GM12878 (cell line): Measurements from ENCODE around the gene IGSF6. TPM values are rescaled to one million over a fixed set of nuclear protein-coding genes. Genes with fewer than 3 reads are reported as not detected.

Experiments
- ATAC-seq: fragments of 200-7000 bp; cut with Tn5 transposase; 3 replicates; pipeline ENCODE4 v1.9.1; 2020; ENCODE audit warnings: mild to moderate bottlenecking, moderate library complexity
- BruUV-seq: library from RNA; stranded (reverse); fragments of 400-500 nt; replicated peaks from 2 replicates; lab custom pipeline; 2021; lab: Mats Ljungman, UMichigan
- CTCF ChIA-PET: fragments of 300-600 bp; sonication (Branson Sonifier 250); formaldehyde crosslinking; extraction: SDS; loops from one replicate; lab custom pipeline; 2021; ENCODE audit warnings: inconsistent platforms; lab: Yijun Ruan, JAX
- POLR2A ChIA-PET: fragments of 350-600 bp; formaldehyde crosslinking; extraction: SDS; loops from one replicate; lab custom pipeline; 2021; ENCODE audit warnings: inconsistent platforms; lab: Charles Lee
- RAD21 ChIA-PET: fragments of 300-600 bp; sonication (Branson Sonifier 250); formaldehyde crosslinking; loops from one replicate; lab custom pipeline; 2023; ENCODE audit warnings: antibody characterized with exemption; ENCODE audit not compliant: unreplicated experiment; lab: Charles Lee
- SMC1A ChIA-PET: fragments of 300-600 bp; sonication (Branson Sonifier 250); formaldehyde crosslinking; loops from one replicate; lab custom pipeline; 2023; ENCODE audit not compliant: unreplicated experiment, uncharacterized antibody; lab: Charles Lee
- DNase-seq: peaks from one replicate; pipeline ENCODE4 v3.0.0-alpha.2; 2011; ENCODE audit warnings: low read depth, low spot score
- FAIRE-seq: peaks from 3 replicates; lab custom pipeline; 2011; peaks lifted over from hg19 to GRCh38; lab: Jason Lieb, UNC
- H2AFZ ChIP-seq: 2 replicates; pipeline ENCODE4 v1.6.0; 2011; ENCODE audit warnings: low read depth, low read length, control low read depth; ENCODE audit not compliant: control insufficient read depth
- H3K27ac ChIP-seq: 2 replicates; pipeline ENCODE4 v1.5.1; 2011; ENCODE audit warnings: control low read depth; ENCODE audit not compliant: control insufficient read depth, insufficient read depth
- H3K27me3 ChIP-seq, 2 experiments: replicated peaks in 1 of 2; 2 replicates each; pipeline versions ENCODE4 v1.6.0 to v1.6.1; 2011; ENCODE audit warnings: low read length in 1 of 2; ENCODE audit not compliant: control insufficient read depth in 2 of 2, insufficient read depth in 2 of 2
- H3K36me3 ChIP-seq, 2 experiments: 2 replicates each; pipeline ENCODE4 v1.5.1; 2011; ENCODE audit warnings: low read length in 1 of 2; ENCODE audit not compliant: control insufficient read depth in 2 of 2, insufficient read depth in 2 of 2
- H3K4me1 ChIP-seq: 2 replicates; pipeline ENCODE4 v1.6.1; 2011; ENCODE audit warnings: mild to moderate bottlenecking, low read length, moderate library complexity, mixed read lengths; ENCODE audit not compliant: control insufficient read depth, insufficient read depth
- H3K4me2 ChIP-seq: 2 replicates; pipeline ENCODE4 v1.6.0; 2011; ENCODE audit warnings: control low read depth; ENCODE audit not compliant: control insufficient read depth, insufficient read depth
- H3K4me3 ChIP-seq: fragments of 200-600 bp; sonication (generic); 2 replicates; pipeline ENCODE4 v1.5.1; 2016
- H3K79me2 ChIP-seq: 2 replicates; pipeline ENCODE4 v1.6.0; 2011; ENCODE audit warnings: low read length; ENCODE audit not compliant: control insufficient read depth, insufficient read depth
- H3K9ac ChIP-seq: 2 replicates; pipeline ENCODE4 v1.8.0; 2011; ENCODE audit warnings: low read length, control low read depth, mixed read lengths; ENCODE audit not compliant: control insufficient read depth, insufficient read depth
- H3K9me3 ChIP-seq: replicated peaks from 3 replicates; pipeline ENCODE4 v1.5.1; 2011; ENCODE audit warnings: mild to moderate bottlenecking, low read length; ENCODE audit not compliant: control insufficient read depth, insufficient read depth
- H4K20me1 ChIP-seq: 2 replicates; pipeline ENCODE4 v1.6.0; 2011; ENCODE audit not compliant: control insufficient read depth, insufficient read depth
- BHLHE40 ChIP-seq, 2 experiments: fragments of 450-650 bp in 1 of 2; IDR thresholded peaks; 2 replicates each; pipeline ENCODE4 v1.6.1; 2011 to 2017; ENCODE audit warnings: low read depth in 2 of 2, borderline replicate concordance in 1 of 2, improper control_type of control experiment in 1 of 2, low read length in 1 of 2, mild to moderate bottlenecking in 1 of 2
- CBX3 ChIP-seq: fragments of 200-600 bp; sonication (generic); IDR thresholded peaks from 2 replicates; pipeline ENCODE4 v1.6.1; 2016; ENCODE audit warnings: low read depth, borderline replicate concordance
- DPF2 ChIP-seq: fragments of 450-650 bp; IDR thresholded peaks from 2 replicates; pipeline ENCODE4 v1.6.1; 2017; ENCODE audit warnings: mild to moderate bottlenecking
- EGR1 ChIP-seq, 2 experiments: IDR thresholded peaks; 1 replicate in 1 of 2; 2 replicates in 1 of 2; pipeline ENCODE4 v1.6.1; 2011 to 2012; ENCODE audit warnings: low read depth in 2 of 2, low read length in 2 of 2, borderline replicate concordance in 1 of 2, mild to moderate bottlenecking in 1 of 2, moderate library complexity in 1 of 2
- FOXM1 ChIP-seq: IDR thresholded peaks from 2 replicates; pipeline ENCODE4 v1.6.1; 2012; ENCODE audit warnings: low read depth, mild to moderate bottlenecking, inconsistent platforms, low read length, moderate library complexity
- HDAC6 ChIP-seq: fragments of 200-600 bp; sonication (generic); IDR thresholded peaks from one replicate; pipeline ENCODE4 v1.8.0; 2017; ENCODE audit warnings: antibody characterized with exemption; ENCODE audit not compliant: unreplicated experiment
- JUND ChIP-seq: IDR thresholded peaks from 2 replicates; pipeline ENCODE4 v1.6.1; 2012; ENCODE audit warnings: low read depth, mild to moderate bottlenecking, low read length, improper control_type of control experiment, moderate library complexity
- MXI1 ChIP-seq: fragments of 150-350 bp; IDR thresholded peaks from 2 replicates; pipeline ENCODE4 v1.6.1; 2011; ENCODE audit warnings: low read depth, mild to moderate bottlenecking, inconsistent platforms, low read length, improper control_type of control experiment
- NFXL1 ChIP-seq: fragments of 450-650 bp; IDR thresholded peaks from 2 replicates; pipeline ENCODE4 v1.6.1; 2017; ENCODE audit warnings: antibody characterized with exemption, mild to moderate bottlenecking, borderline replicate concordance
- YY1 ChIP-seq: IDR thresholded peaks from 2 replicates; pipeline ENCODE4 v1.6.1; 2011; ENCODE audit warnings: low read depth, mild to moderate bottlenecking, low read length
- ZNF207 ChIP-seq: fragments of 450-650 bp; IDR thresholded peaks from 2 replicates; pipeline ENCODE4 v1.6.1; 2014; ENCODE audit warnings: antibody characterized with exemption, mild to moderate bottlenecking, borderline replicate concordance
- WGBS: methylation state at CpG from one replicate; pipeline ENCODE4 v1.1.6; 2016; ENCODE audit warnings: low lambda C conversion rate; ENCODE audit not compliant: insufficient replicate concordance, insufficient coverage; ENCODE audit errors: missing lambda C conversion rate; 5-methylcytosine and 5-hydroxymethylcytosine counted together
- in situ Hi-C: fragments of 300-500 bp; cut with MboI; formaldehyde crosslinking; loops from 9 replicates; pipeline ENCODE4 v1.14.3; 2018; ENCODE audit warnings: mixed read lengths
- intact Hi-C: fragments of 100-400 bp; cut with micrococcal nuclease; formaldehyde crosslinking; loops from one replicate; pipeline ENCODE4 v1.14.2; 2022; ENCODE audit not compliant: unreplicated experiment
- polyA plus RNA-seq, 11 experiments: library from polyadenylated mRNA; depleted of rRNA in 4 of 11; unstranded in 6 of 11; stranded (reverse) in 5 of 11; fragments of >200 nt; fragmentation: Nextera tagmentation in 4 of 11; fragmentation: Illumina TruSeq in 1 of 11; extraction: Ambion mirVana in 4 of 11; extraction: Trizol in 1 of 11; gene quantifications; 1 replicate in 1 of 11; 2 replicates in 10 of 11; pipeline versions ENCODE4 v1.2.1 to v1.2.3, GENCODE V29; 2011 to 2016; ENCODE audit warnings: inconsistent platforms in 2 of 11, missing spikeins in 2 of 11, low read depth in 1 of 11
- total RNA-seq, 4 experiments: library from RNA; depleted of rRNA in 3 of 4; stranded (reverse); fragments of >200 nt in 3 of 4; fragmentation: Illumina TruSeq in 1 of 4; extraction: Trizol in 1 of 4; gene quantifications; 2 replicates each; pipeline versions ENCODE4 v1.2.1 to v1.2.3, GENCODE V29; 2013 to 2021

IGSF6 gene
- total and polyA plus RNA-seq, 10 of the 15 experiments (the other 5 are each of a cell fraction or from before 2014, with no cell fraction given): 0.32 to 1.2 (median 0.72) TPM

GRCh38 chr16:21625026-21625425 is 27.4 kb downstream of the IGSF6 start:
- BruUV-seq: no TSS peak
- no peak for FAIRE-seq
- H3K79me2 ChIP-seq: no peaks in the 10 kb centered on the region

DNA sequence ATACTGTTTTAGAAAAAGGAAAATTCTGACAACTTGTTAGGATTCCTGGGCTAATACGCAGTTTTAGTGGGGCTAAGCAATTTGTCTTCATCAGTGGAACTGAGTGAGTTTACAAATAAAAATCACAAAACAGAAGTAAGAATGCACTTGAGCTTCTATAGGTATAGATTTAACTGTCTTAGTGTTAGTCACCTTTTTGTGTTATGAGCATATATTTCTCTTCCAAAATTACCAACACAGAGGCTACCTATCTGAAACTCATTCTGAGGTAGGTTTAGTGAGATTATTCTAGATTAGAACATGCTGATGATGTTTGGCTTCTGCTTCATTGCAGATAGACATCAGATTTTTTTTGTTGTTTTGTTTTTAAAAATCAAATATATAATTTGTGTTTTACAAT is 29.9 kb downstream of the IGSF6 start:
- CTCF ChIA-PET: interaction anchor here (0.9 to 1.8 kb wide), 9 partner anchors 12 to 38 kb away, joined by 3 to 6 read pairs (median 4); no protein-coding TSS in a partner anchor
- no peak for FAIRE-seq
- ATAC-seq: no peak

More at GRCh38 chr16:21625026-21625425, 27.4 kb downstream of the IGSF6 start:
- H3K36me3 ChIP-seq: peaks cover under 1 to 8% of the 10 kb centered on the region in 2 experiments; a peak in 3 of 4 replicates
- H2AFZ ChIP-seq: no peak overlapping the region
- in situ Hi-C loops: no loop called here
- no peak overlapping the region for H3K27ac ChIP-seq
- no peaks in the 10 kb centered on the region for H3K4me1 ChIP-seq
- 47% methylated on average over 1 of the region's 1 CpG for WGBS
- no peaks in the 10 kb centered on the region; the same call in 2 of the 3 replicates for H3K9me3 ChIP-seq
- ChIA-PET CTCF (interaction anchor here (0.7 to 1.5 kb wide), 6 partner anchors 9 to 1329 kb away, joined by 3 to 5 read pairs (median 4); no protein-coding TSS in a partner anchor), RAD21 (no interaction called here), POLR2A (interaction anchor here (0.5 kb wide), 1 partner anchor 27 kb away, joined by 4 read pairs; no protein-coding TSS in a partner anchor), SMC1A (interaction anchor here (0.6 to 2.2 kb wide), 4 partner anchors 14 to 37 kb away, joined by 3 to 6 read pairs (median 4); no protein-coding TSS in a partner anchor)
- H3K4me2 ChIP-seq: no peak overlapping the region
- H3K27me3 ChIP-seq: no peaks in the 10 kb centered on the region
- ATAC-seq: no peak
- TF ChIP-seq DPF2 (no peak), EGR1 (IDR thresholded peaks at IDR 0.05; ENCODE audit: borderline replicate concordance in 1 of 2, low read depth in 2 of 2, low read length in 2 of 2) (no peak), MXI1 (no peak), JUND (no peak), HDAC6 (no peak), YY1 (no peak), FOXM1 (no peak), ZNF207 (no peak), CBX3 (no peak), NFXL1 (no peak)
- intact Hi-C loops: no loop called here
- no peaks in the 10 kb centered on the region for H4K20me1 ChIP-seq
- no peak overlapping the region for H3K4me3 ChIP-seq
- H3K9ac ChIP-seq: no peak overlapping the region
- DNase-seq: no peak

More for the DNA sequence above, 29.9 kb downstream of the IGSF6 start:
- Histone ChIP-seq H3K4me1 (peaks cover 3% of the 10 kb centered on the region; the same call in 1 of the 2 replicates), H3K4me3 (no peak overlapping the region), H3K27ac (no peak overlapping the region), H3K4me2 (no peak overlapping the region), H3K79me2 (no peaks in the 10 kb centered on the region), H4K20me1 (no peaks in the 10 kb centered on the region), H3K9ac (no peak overlapping the region), H3K36me3 (peaks cover 0 to 2% of the 10 kb centered on the region in 2 experiments; a peak in 3 of 4 replicates), H3K27me3 (no peaks in the 10 kb centered on the region), H2AFZ (no peak overlapping the region), H3K9me3 (no peaks in the 10 kb centered on the region)
- TF ChIP-seq BHLHE40 (IDR thresholded peaks at IDR 0.05; ENCODE audit: borderline replicate concordance in 1 of 2, low read depth in 2 of 2, low read length in 1 of 2): no peak
- no peak for TF ChIP-seq YY1
- SMC1A ChIA-PET: interaction anchor here (0.9 to 2.0 kb wide), 4 partner anchors 11 to 35 kb away, joined by 3 to 5 read pairs (median 4); no protein-coding TSS in a partner anchor
- WGBS: 93% methylated on average over 1 of the region's 1 CpG
- RAD21 ChIA-PET: no interaction called here
- BruUV-seq: no TSS peak
- DNase-seq: no peak
- intact Hi-C loops: no loop called here
- in situ Hi-C loops: no loop called here
- POLR2A ChIA-PET: interaction anchor here (1.0 to 1.2 kb wide), 2 partner anchors 14 to 18 kb away, joined by 3 read pairs; no protein-coding TSS in a partner anchor
